K562 (cell line): ENCODE results near the gene HRAS. TPM values are rescaled to one million over a fixed set of nuclear protein-coding genes. Genes with fewer than 3 reads are reported as not detected.

Source experiments
- BRD9 ChIP-seq: fragments of 450-650 bp; IDR thresholded peaks from 2 replicates; pipeline ENCODE4 v1.6.1; 2018; ENCODE audit warnings: low read depth; ENCODE audit not compliant: partially characterized antibody
- BRF1 ChIP-seq: IDR thresholded peaks from 3 replicates; pipeline ENCODE4 v1.6.1; 2011; ENCODE audit warnings: borderline replicate concordance, mild to moderate bottlenecking; ENCODE audit not compliant: insufficient read length; ENCODE audit errors: extremely low read depth
- FOXP1 ChIP-seq: sonication (generic); formaldehyde crosslinking; IDR thresholded peaks from 2 replicates; pipeline ENCODE4 v1.8.0; 2022; ENCODE audit warnings: mild to moderate bottlenecking, missing genetic modification reagents
- GATAD2A ChIP-seq: fragments of 450-650 bp; IDR thresholded peaks from 2 replicates; pipeline ENCODE4 v1.6.1; 2017
- HDAC1 ChIP-seq, 2 experiments: fragments of 450-650 bp; IDR thresholded peaks; 2 replicates each; pipeline ENCODE4 v1.6.1; 2016 to 2017; ENCODE audit warnings: inconsistent platforms in 1 of 2, mild to moderate bottlenecking in 1 of 2, moderate library complexity in 1 of 2
- HNRNPH1 ChIP-seq: fragments of 200-400 bp; formaldehyde crosslinking; optimal IDR thresholded peaks from 2 replicates; pipeline ENCODE3; 2017; ENCODE audit warnings: low read depth, mild to moderate bottlenecking, low read length, moderate library complexity
- HNRNPL ChIP-seq: fragments of 200-400 bp; formaldehyde crosslinking; IDR thresholded peaks from 2 replicates; pipeline ENCODE4 v1.6.1; 2017; ENCODE audit warnings: low read depth, mild to moderate bottlenecking, low read length
- HNRNPLL ChIP-seq: fragments of 200-400 bp; formaldehyde crosslinking; IDR thresholded peaks from 2 replicates; pipeline ENCODE4 v1.6.1; 2017; ENCODE audit warnings: low read length, low read depth, mild to moderate bottlenecking; ENCODE audit not compliant: poor library complexity, severe bottlenecking
- KDM5B ChIP-seq: fragments of 200-600 bp; sonication (generic); IDR thresholded peaks from 2 replicates; pipeline ENCODE4 v1.6.1; 2012; ENCODE audit warnings: low read depth, mild to moderate bottlenecking, moderate library complexity, low read length, control low read depth, inconsistent platforms; ENCODE audit not compliant: insufficient replicate concordance
- MAZ ChIP-seq, 2 experiments: fragments of 450-650 bp in 1 of 2; sonication (generic) in 1 of 2; formaldehyde crosslinking; IDR thresholded peaks in 1 of 2; conservative IDR thresholded peaks in 1 of 2; 2 replicates each; pipeline versions ENCODE4 v1.4.0 to v1.5.0; 2020; ENCODE audit warnings: mild to moderate bottlenecking in 1 of 2, missing genetic modification reagents in 1 of 2
- MBD2 ChIP-seq: sonication (generic); IDR thresholded peaks from 2 replicates; pipeline ENCODE4 v1.6.1; 2016; ENCODE audit warnings: low read depth, borderline replicate concordance
- RAD51 ChIP-seq: fragments of 450-650 bp; IDR thresholded peaks from 2 replicates; pipeline ENCODE4 v1.7.1; 2016; ENCODE audit warnings: low read depth, mild to moderate bottlenecking, borderline replicate concordance
- RNF2 ChIP-seq: sonication (generic); IDR thresholded peaks from 2 replicates; pipeline ENCODE4 v1.6.1; 2016
- SAP30 ChIP-seq: fragments of 200-600 bp; sonication (generic); IDR thresholded peaks from 2 replicates; pipeline ENCODE4 v1.6.1; 2012; ENCODE audit warnings: borderline replicate concordance, low read depth, mild to moderate bottlenecking, moderate library complexity, low read length, control low read depth, inconsistent platforms; ENCODE audit not compliant: insufficient read depth, poor library complexity, severe bottlenecking
- SP1 ChIP-seq: sonication (generic); formaldehyde crosslinking; IDR thresholded peaks from 2 replicates; pipeline ENCODE4 v1.8.1; 2022; ENCODE audit warnings: mild to moderate bottlenecking, missing genetic modification reagents
- SPI1 ChIP-seq: IDR thresholded peaks from 2 replicates; pipeline ENCODE4 v1.6.1; 2011; ENCODE audit warnings: low read depth, low read length, control low read depth, borderline replicate concordance
- SRSF3 ChIP-seq: fragments of 200-400 bp; formaldehyde crosslinking; IDR thresholded peaks from 2 replicates; pipeline ENCODE4 v1.6.1; 2016; ENCODE audit warnings: mild to moderate bottlenecking, low read length, moderate library complexity; ENCODE audit not compliant: insufficient read depth
- ZNF134 ChIP-seq: fragments of 250-450 bp; sonication (Bioruptor Pico); conservative IDR thresholded peaks from 2 replicates; pipeline ENCODE4 v1.4.0; 2020
- polyA plus RNA-seq, 8 experiments: library from polyadenylated mRNA; depleted of rRNA in 4 of 8; stranded (reverse) in 5 of 8; unstranded in 3 of 8; fragments of >200 nt; fragmentation: Nextera tagmentation in 2 of 8; fragmentation: Illumina TruSeq in 1 of 8; extraction: Ambion mirVana in 2 of 8; extraction: Trizol in 1 of 8; gene quantifications; 2 replicates each; pipeline versions ENCODE4 v1.2.1 to v1.2.3, GENCODE V29; 2011 to 2014; ENCODE audit warnings: inconsistent platforms in 1 of 8, missing spikeins in 1 of 8
- total RNA-seq, 7 experiments: library from RNA; depleted of rRNA in 6 of 7; stranded (reverse); fragments of >200 nt in 6 of 7; fragmentation: Illumina TruSeq in 2 of 7; extraction: Trizol in 2 of 7; gene quantifications; 2 replicates each; pipeline versions ENCODE4 v1.2.1 to v1.2.3, GENCODE V29; 2011 to 2021; ENCODE audit warnings: low replicate concordance in 1 of 7
- TF ChIP-seq, protein P1 (sequence below): IDR thresholded peaks from 2 replicates; pipeline ENCODE4 v1.6.1; 2011; ENCODE audit not compliant: insufficient read length; ENCODE audit errors: extremely low read depth
- TF ChIP-seq, protein P2 (sequence below): sonication (generic); formaldehyde crosslinking; IDR thresholded peaks from 2 replicates; pipeline ENCODE4 v1.8.0; 2022; ENCODE audit warnings: mild to moderate bottlenecking, missing genetic modification reagents
- TF ChIP-seq, protein P3 (sequence below): fragments of 450-650 bp; IDR thresholded peaks from 2 replicates; pipeline ENCODE4 v1.6.1; 2016; ENCODE audit warnings: borderline replicate concordance
- TF ChIP-seq, protein P4 (sequence below): fragments of 250-450 bp; sonication (Bioruptor Pico); IDR thresholded peaks from 2 replicates; pipeline ENCODE4 v1.5.0; 2022; ENCODE audit warnings: mild to moderate bottlenecking

Gene HRAS
- total and polyA plus RNA-seq, 9 of the 15 experiments (the other 6 are each of a cell fraction or from before 2014, with no cell fraction given) = 2.8 to 73.5 (median 29.6) TPM

DNA sequence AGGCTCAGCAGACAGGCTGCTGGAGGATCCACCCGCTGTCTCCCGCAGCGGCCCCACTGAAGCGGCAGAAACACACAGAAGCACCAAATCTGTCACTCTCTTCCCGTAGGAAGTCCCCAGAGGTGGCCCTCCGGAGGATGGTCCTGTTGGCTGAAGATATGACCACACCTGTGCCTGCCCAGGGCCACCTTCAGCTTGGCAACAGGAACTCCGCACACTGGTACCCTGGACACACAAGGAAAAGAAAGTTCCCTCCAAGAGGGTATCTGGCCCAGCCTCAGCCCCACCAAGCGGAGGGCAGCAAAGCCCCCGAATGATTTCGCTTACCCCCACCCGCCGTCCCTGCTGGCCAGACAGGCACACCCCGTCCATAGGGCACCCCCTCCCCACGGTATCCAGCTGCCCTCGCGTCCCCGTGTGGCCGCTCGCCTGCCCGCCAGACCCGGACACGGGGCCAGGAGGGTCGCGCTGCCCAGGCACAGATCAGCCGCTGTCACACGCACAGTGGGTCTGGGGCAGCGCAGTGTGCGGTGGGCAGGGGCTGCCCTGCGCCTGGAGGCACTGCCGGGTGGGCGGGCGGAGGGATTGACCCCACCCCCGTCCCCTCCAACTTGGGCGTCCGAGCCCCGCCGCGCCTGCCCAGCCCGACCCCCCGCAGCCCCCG, 32.4 kb upstream of the HRAS start (continued):
- TF ChIP-seq HNRNPH1 = no peak
- TF ChIP-seq, protein P1, sequence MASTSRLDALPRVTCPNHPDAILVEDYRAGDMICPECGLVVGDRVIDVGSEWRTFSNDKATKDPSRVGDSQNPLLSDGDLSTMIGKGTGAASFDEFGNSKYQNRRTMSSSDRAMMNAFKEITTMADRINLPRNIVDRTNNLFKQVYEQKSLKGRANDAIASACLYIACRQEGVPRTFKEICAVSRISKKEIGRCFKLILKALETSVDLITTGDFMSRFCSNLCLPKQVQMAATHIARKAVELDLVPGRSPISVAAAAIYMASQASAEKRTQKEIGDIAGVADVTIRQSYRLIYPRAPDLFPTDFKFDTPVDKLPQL = no peak
- TF ChIP-seq SP1 = peak; percentile 55; the same call in 1 of the 2 replicates
- TF ChIP-seq BRD9 = no peak
- no peak for TF ChIP-seq HNRNPLL
- no peak for TF ChIP-seq FOXP1 (CRISPR knock-in tag)
- peak; percentile 22 for TF ChIP-seq KDM5B
- TF ChIP-seq HDAC1 (IDR thresholded peaks at IDR 0.05) = peak in 1 of 2 experiments; percentile 46; a peak in 2 of 4 replicates
- TF ChIP-seq HNRNPL = 0 out of 2 replicates have a peak, but pooled peaks have one; percentile 33
- no peak for TF ChIP-seq GATAD2A
- no peak for TF ChIP-seq RAD51
- no peak for TF ChIP-seq BRF1
- TF ChIP-seq, protein P2, sequence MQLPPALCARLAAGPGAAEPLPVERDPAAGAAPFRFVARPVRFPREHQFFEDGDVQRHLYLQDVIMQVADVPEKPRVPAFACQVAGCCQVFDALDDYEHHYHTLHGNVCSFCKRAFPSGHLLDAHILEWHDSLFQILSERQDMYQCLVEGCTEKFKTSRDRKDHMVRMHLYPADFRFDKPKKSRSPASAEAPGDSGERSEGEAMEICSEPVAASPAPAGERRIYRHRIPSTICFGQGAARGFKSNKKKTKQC (CRISPR knock-in tag) = no peak
- TF ChIP-seq SPI1 = no peak
- no peak for TF ChIP-seq RNF2
- TF ChIP-seq SRSF3 = no peak
- TF ChIP-seq MAZ (CRISPR knock-in tag; conservative IDR thresholded peaks at IDR 0.05 in 1 of 2, IDR thresholded peaks at IDR 0.05 in 1 of 2) = no peak
- TF ChIP-seq ZNF134 (CRISPR knock-in tag) = no peak
- TF ChIP-seq MBD2 = 0 out of 2 replicates have a peak, but pooled peaks have one; percentile 3
- TF ChIP-seq SAP30 = peak; percentile 14
- TF ChIP-seq, protein P3, sequence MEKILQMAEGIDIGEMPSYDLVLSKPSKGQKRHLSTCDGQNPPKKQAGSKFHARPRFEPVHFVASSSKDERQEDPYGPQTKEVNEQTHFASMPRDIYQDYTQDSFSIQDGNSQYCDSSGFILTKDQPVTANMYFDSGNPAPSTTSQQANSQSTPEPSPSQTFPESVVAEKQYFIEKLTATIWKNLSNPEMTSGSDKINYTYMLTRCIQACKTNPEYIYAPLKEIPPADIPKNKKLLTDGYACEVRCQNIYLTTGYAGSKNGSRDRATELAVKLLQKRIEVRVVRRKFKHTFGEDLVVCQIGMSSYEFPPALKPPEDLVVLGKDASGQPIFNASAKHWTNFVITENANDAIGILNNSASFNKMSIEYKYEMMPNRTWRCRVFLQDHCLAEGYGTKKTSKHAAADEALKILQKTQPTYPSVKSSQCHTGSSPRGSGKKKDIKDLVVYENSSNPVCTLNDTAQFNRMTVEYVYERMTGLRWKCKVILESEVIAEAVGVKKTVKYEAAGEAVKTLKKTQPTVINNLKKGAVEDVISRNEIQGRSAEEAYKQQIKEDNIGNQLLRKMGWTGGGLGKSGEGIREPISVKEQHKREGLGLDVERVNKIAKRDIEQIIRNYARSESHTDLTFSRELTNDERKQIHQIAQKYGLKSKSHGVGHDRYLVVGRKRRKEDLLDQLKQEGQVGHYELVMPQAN = 0 out of 2 replicates have a peak, but pooled peaks have one; percentile 29
- TF ChIP-seq, protein P4, sequence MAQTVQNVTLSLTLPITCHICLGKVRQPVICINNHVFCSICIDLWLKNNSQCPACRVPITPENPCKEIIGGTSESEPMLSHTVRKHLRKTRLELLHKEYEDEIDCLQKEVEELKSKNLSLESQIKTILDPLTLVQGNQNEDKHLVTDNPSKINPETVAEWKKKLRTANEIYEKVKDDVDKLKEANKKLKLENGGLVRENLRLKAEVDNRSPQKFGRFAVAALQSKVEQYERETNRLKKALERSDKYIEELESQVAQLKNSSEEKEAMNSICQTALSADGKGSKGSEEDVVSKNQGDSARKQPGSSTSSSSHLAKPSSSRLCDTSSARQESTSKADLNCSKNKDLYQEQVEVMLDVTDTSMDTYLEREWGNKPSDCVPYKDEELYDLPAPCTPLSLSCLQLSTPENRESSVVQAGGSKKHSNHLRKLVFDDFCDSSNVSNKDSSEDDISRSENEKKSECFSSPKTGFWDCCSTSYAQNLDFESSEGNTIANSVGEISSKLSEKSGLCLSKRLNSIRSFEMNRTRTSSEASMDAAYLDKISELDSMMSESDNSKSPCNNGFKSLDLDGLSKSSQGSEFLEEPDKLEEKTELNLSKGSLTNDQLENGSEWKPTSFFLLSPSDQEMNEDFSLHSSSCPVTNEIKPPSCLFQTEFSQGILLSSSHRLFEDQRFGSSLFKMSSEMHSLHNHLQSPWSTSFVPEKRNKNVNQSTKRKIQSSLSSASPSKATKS (CRISPR knock-in tag) = no peak
